MM.1S (cell line): ENCODE measurements around the gene PTPRN2.

Experiments used
- DNase-seq: peaks from one replicate; pipeline ENCODE4 v3.0.0-alpha.2; 2015
- H2AFZ ChIP-seq: fragments of 300-600 bp; sonication (generic); 2 replicates; pipeline ENCODE4 v1.6.0; 2016; ENCODE audit warnings: antibody characterized with exemption, low read length
- H3F3A ChIP-seq: fragments of 300-600 bp; sonication (generic); 2 replicates; pipeline ENCODE4 v1.6.1; 2016; ENCODE audit warnings: mild to moderate bottlenecking, antibody characterized with exemption, low read length, moderate library complexity, mixed read lengths; ENCODE audit not compliant: insufficient read depth
- H3K27ac ChIP-seq: fragments of 300-600 bp; sonication (generic); 2 replicates; pipeline ENCODE4 v1.5.1; 2016; ENCODE audit warnings: mild to moderate bottlenecking, low read length
- H3K27me3 ChIP-seq: fragments of 300-600 bp; sonication (generic); replicated peaks from 2 replicates; pipeline ENCODE4 v1.6.0; 2016; ENCODE audit warnings: low read length; ENCODE audit not compliant: insufficient read depth
- H3K36me3 ChIP-seq: fragments of 300-600 bp; sonication (generic); replicated peaks from 2 replicates; pipeline ENCODE4 v1.6.1; 2016; ENCODE audit warnings: mild to moderate bottlenecking, low read length, mixed read lengths; ENCODE audit not compliant: insufficient read depth
- H3K4me1 ChIP-seq: fragments of 300-600 bp; sonication (generic); 2 replicates; pipeline ENCODE4 v1.6.1; 2016; ENCODE audit warnings: low read length, mixed read lengths
- H3K4me2 ChIP-seq: fragments of 300-600 bp; sonication (generic); 2 replicates; pipeline ENCODE4 v1.6.0; 2016; ENCODE audit warnings: low read depth, low read length
- H3K4me3 ChIP-seq: fragments of 300-600 bp; sonication (generic); 2 replicates; pipeline ENCODE4 v1.5.1; 2016; ENCODE audit warnings: low read length, mixed read lengths
- H3K79me2 ChIP-seq: fragments of 300-600 bp; sonication (generic); 2 replicates; pipeline ENCODE4 v1.6.1; 2016; ENCODE audit warnings: mixed run types, low read length, mixed read lengths
- H3K9ac ChIP-seq: fragments of 300-600 bp; sonication (generic); 2 replicates; pipeline ENCODE4 v1.6.1; 2016; ENCODE audit warnings: low read length, mixed read lengths
- H3K9me2 ChIP-seq: fragments of 300-600 bp; sonication (generic); replicated peaks from 2 replicates; pipeline ENCODE4 v1.6.1; 2016; ENCODE audit warnings: mild to moderate bottlenecking, low read length, mixed read lengths; ENCODE audit not compliant: insufficient read depth
- H3K9me3 ChIP-seq: fragments of 300-600 bp; sonication (generic); replicated peaks from 2 replicates; pipeline ENCODE4 v1.6.1; 2016; ENCODE audit warnings: mild to moderate bottlenecking, low read length, mixed read lengths; ENCODE audit not compliant: insufficient read depth
- H4K20me1 ChIP-seq: fragments of 300-600 bp; sonication (generic); 2 replicates; pipeline ENCODE4 v1.6.1; 2016; ENCODE audit warnings: mild to moderate bottlenecking, low read length, moderate library complexity, mixed read lengths; ENCODE audit not compliant: insufficient read depth
- EZH2 ChIP-seq: fragments of 300-600 bp; sonication (generic); optimal IDR thresholded peaks from 2 replicates; pipeline ENCODE3; 2017; ENCODE audit warnings: low read depth, mild to moderate bottlenecking, antibody characterized with exemption, low read length, mixed read lengths
- EZH2phosphoT487 ChIP-seq: fragments of 300-600 bp; sonication (generic); IDR thresholded peaks from 2 replicates; pipeline ENCODE4 v1.6.1; 2018; ENCODE audit warnings: antibody characterized with exemption, low read length
- TF ChIP-seq, protein P1 (sequence below): fragments of 300-600 bp; sonication (generic); IDR thresholded peaks from 2 replicates; pipeline ENCODE4 v1.5.1; 2016; ENCODE audit warnings: antibody characterized with exemption, low read length, mixed read lengths

The PTPRN2 gene

DNA sequence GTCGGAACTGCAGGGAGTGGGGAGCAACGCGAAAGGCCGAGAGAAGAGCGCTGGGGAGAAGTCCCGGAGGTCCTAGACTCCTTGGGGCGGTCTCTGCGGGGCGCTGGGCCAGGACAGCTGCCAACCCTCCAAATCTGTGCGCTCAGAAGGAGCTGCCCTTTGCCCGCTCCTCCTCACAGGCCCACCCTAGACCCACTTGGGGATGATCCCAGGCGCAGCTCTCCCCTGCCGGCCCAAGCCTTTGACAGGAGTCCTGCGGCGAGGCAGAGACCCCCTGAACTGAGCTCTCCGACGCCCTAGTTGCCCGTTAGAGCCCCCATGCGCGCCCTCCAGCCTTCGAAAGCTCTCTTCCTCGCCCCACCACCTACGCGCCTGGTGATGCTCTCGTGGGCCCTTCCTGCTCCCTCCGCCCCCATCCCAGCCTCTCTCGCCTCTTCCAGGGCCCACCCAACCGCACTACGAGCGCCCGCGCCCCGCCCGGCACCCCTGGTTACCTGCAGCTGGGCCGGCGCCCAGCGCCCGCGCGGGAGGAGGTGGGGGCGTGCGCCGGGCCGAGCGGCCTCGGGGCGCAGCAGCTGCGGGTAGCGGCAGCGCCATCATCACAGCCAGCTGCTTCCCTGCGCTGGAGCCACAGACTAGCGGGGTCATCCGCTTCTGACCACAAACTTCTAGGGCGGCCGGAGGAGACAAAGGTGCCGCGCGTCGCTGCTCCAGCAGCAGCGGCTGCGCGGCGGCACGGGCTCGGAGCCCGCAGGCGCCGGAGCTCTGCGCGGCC is 897.4 kb downstream of the PTPRN2 start:
- Histone ChIP-seq H3K4me2 (no peak overlapping the region), H3K9me2 (no peaks in the 10 kb centered on the region), H2AFZ (no peak overlapping the region), H4K20me1 (no peaks in the 10 kb centered on the region), H3K9me3 (no peaks in the 10 kb centered on the region), H3K4me3 (no peak overlapping the region), H3K27ac (no peak overlapping the region), H3K79me2 (no peaks in the 10 kb centered on the region), H3F3A (no peaks in the 10 kb centered on the region), H3K9ac (no peak overlapping the region), H3K27me3 (peaks cover 75% of the 10 kb centered on the region), H3K4me1 (no peaks in the 10 kb centered on the region), H3K36me3 (no peaks in the 10 kb centered on the region)
- TF ChIP-seq EZH2 (no peak), EZH2phosphoT487 (no peak)
- TF ChIP-seq, protein P1, sequence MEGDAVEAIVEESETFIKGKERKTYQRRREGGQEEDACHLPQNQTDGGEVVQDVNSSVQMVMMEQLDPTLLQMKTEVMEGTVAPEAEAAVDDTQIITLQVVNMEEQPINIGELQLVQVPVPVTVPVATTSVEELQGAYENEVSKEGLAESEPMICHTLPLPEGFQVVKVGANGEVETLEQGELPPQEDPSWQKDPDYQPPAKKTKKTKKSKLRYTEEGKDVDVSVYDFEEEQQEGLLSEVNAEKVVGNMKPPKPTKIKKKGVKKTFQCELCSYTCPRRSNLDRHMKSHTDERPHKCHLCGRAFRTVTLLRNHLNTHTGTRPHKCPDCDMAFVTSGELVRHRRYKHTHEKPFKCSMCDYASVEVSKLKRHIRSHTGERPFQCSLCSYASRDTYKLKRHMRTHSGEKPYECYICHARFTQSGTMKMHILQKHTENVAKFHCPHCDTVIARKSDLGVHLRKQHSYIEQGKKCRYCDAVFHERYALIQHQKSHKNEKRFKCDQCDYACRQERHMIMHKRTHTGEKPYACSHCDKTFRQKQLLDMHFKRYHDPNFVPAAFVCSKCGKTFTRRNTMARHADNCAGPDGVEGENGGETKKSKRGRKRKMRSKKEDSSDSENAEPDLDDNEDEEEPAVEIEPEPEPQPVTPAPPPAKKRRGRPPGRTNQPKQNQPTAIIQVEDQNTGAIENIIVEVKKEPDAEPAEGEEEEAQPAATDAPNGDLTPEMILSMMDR: no peak
- no peak for DNase-seq

DNA sequence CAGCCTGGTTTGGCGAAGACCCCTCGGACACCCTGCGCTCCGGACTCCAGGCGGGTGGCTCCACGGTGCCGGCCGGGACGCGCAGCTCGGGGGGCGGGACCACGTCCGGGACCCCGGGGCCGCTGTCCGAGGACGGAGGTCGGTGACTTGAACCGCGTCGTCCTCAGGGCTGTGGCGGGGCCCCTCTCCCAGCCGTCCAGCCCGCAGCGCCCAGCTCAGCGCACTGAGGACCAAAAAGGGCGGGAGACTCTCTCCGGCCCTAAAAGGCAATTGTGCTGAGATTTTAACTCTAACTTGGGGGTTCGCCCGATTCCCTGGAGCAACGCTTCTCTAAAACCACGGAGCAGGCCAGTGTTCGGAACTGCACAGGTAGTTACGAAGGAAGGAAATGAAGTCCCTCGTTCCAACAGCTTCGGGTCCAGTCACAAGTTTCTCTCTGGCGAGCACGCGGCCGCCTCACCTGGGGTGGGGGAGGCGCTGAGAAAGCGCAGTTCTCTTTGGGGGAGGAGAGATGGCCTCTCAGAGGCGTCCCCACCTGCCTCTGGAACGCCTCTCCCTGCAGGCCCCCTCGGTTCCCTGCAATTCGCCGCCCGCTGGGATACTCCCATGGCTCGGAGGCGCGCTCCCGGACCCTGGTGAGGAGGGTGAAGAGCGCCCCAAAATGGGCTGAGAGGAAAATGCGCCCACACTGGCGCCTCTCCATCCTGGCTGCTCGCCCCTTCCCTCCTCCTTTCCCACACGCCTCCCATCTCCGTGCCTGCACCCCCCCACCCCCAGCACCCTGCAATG is 898.2 kb downstream of the PTPRN2 start:
- H3K27me3 ChIP-seq: peaks cover 68% of the 10 kb centered on the region
- DNase-seq: no peak

DNA sequence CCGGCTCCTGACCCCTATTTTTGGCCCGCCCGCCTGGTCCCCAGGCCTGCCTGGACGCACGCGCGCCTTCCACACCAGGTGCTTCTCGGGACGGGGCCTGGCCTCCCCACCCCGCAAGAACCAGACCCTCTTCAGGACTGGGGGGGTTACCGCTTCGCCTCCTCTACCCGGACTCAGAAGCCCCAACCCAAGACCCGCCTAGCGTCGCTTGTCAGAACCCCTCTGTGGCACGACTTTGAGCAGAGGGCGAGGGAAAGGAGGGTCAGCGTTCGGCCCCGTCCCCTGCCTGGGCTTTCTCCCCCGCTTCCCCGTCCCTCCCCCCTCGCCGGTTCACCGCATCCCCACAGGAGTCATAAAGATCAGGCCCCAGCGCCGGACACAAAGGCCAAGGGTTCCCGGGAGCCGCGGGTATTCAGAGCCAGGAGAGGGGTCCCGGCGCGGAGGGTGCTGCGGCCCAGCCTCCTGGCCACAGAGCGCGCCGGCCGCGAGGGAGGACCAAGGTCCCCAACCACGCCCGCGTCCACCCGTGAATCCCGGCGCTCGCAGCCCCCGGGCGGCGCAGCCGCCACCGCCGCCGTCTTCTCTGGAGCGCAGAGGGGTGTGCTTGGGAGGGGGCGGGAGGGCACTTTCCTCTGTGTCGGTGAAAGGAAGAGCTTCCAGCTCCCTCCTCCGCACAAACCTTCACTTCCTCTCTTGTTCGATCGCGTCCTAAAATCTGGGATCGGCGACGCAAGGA is 898.9 kb downstream of the PTPRN2 start:
- H3K9ac ChIP-seq: no peak overlapping the region
- no peak overlapping the region for H2AFZ ChIP-seq
- H3F3A ChIP-seq: no peaks in the 10 kb centered on the region
- no peaks in the 10 kb centered on the region for H3K9me3 ChIP-seq
- H3K79me2 ChIP-seq: no peaks in the 10 kb centered on the region
- H4K20me1 ChIP-seq: no peaks in the 10 kb centered on the region
- H3K27me3 ChIP-seq: peaks cover 66% of the 10 kb centered on the region
- TF ChIP-seq, protein P1: no peak
- TF ChIP-seq EZH2phosphoT487: no peak
- no peak for TF ChIP-seq EZH2
- DNase-seq: no peak
- H3K9me2 ChIP-seq: no peaks in the 10 kb centered on the region
- no peaks in the 10 kb centered on the region for H3K36me3 ChIP-seq
- no peak overlapping the region for H3K4me3 ChIP-seq
- H3K4me2 ChIP-seq: no peak overlapping the region
- H3K4me1 ChIP-seq: no peaks in the 10 kb centered on the region
- H3K27ac ChIP-seq: no peak overlapping the region

More for the DNA sequence above, 898.2 kb downstream of the PTPRN2 start:
- Histone ChIP-seq H3F3A (no peaks in the 10 kb centered on the region), H3K36me3 (no peaks in the 10 kb centered on the region), H3K4me2 (no peak overlapping the region), H4K20me1 (no peaks in the 10 kb centered on the region), H3K9me3 (no peaks in the 10 kb centered on the region), H3K4me3 (no peak overlapping the region), H2AFZ (no peak overlapping the region), H3K4me1 (no peaks in the 10 kb centered on the region), H3K79me2 (no peaks in the 10 kb centered on the region), H3K9ac (no peak overlapping the region), H3K9me2 (no peaks in the 10 kb centered on the region), H3K27ac (no peak overlapping the region)
- TF ChIP-seq EZH2 (no peak), EZH2phosphoT487 (no peak)
- TF ChIP-seq, protein P1: no peak
